HepG2 (cell line): ENCODE results near the gene MBD3. TPM values are rescaled to one million over a fixed set of nuclear protein-coding genes. Genes with fewer than 3 reads are reported as not detected.

Source experiments
- CBX5 ChIP-seq: sonication (generic); formaldehyde crosslinking; IDR thresholded peaks from 2 replicates; pipeline ENCODE4 v1.4.0; 2020; ENCODE audit warnings: missing genetic modification reagents, borderline replicate concordance
- KLF15 ChIP-seq: sonication (generic); formaldehyde crosslinking; IDR thresholded peaks from 2 replicates; pipeline ENCODE4 v1.8.1; 2023; ENCODE audit warnings: borderline replicate concordance, mild to moderate bottlenecking, inconsistent platforms, missing genetic modification reagents, mixed read lengths
- MAF1 ChIP-seq: sonication (generic); formaldehyde crosslinking; IDR thresholded peaks from 2 replicates; pipeline ENCODE4 v1.5.0; 2020; ENCODE audit warnings: missing genetic modification reagents, borderline replicate concordance
- PCBP1 ChIP-seq: fragments of 200-400 bp; formaldehyde crosslinking; IDR thresholded peaks from 2 replicates; pipeline ENCODE4 v1.6.1; 2017; ENCODE audit warnings: mild to moderate bottlenecking, low read depth, low read length, borderline replicate concordance
- ZNF17 ChIP-seq: sonication (generic); formaldehyde crosslinking; IDR thresholded peaks from 2 replicates; pipeline ENCODE4 v1.5.0; 2020; ENCODE audit warnings: mild to moderate bottlenecking, missing genetic modification reagents
- ZNF331 ChIP-seq: sonication (generic); formaldehyde crosslinking; IDR thresholded peaks from 2 replicates; pipeline ENCODE4 v1.4.0; 2020; ENCODE audit warnings: missing genetic modification reagents
- ZNF451 ChIP-seq: sonication (generic); formaldehyde crosslinking; IDR thresholded peaks from 2 replicates; pipeline ENCODE4 v1.5.0; 2020; ENCODE audit warnings: mild to moderate bottlenecking, missing genetic modification reagents
- ZNF709 ChIP-seq: sonication (generic); formaldehyde crosslinking; IDR thresholded peaks from 2 replicates; pipeline ENCODE4 v1.5.0; 2020; ENCODE audit warnings: mild to moderate bottlenecking, missing genetic modification reagents
- ZNF775 ChIP-seq: sonication (generic); formaldehyde crosslinking; IDR thresholded peaks from 2 replicates; pipeline ENCODE4 v1.4.0; 2020; ENCODE audit warnings: missing genetic modification reagents, mild to moderate bottlenecking, moderate library complexity, borderline replicate concordance
- polyA plus RNA-seq, 8 experiments: library from polyadenylated mRNA; depleted of rRNA in 3 of 8; stranded (reverse) in 7 of 8; unstranded in 1 of 8; fragments of >200 nt; fragmentation: Illumina TruSeq in 4 of 8; extraction: Trizol in 4 of 8; gene quantifications; 2 replicates each; pipeline versions ENCODE4 v1.2.1 to v1.2.3, GENCODE V29; 2011 to 2016; ENCODE audit warnings: low read depth in 4 of 8, missing spikeins in 1 of 8, mixed read lengths in 1 of 8; ENCODE audit not compliant: insufficient read depth in 1 of 8
- total RNA-seq, 5 experiments: library from RNA; depleted of rRNA; stranded (reverse); fragments of >200 nt; fragmentation: Illumina TruSeq; extraction: Trizol; gene quantifications; 2 replicates each; pipeline ENCODE4 v1.2.3, GENCODE V29; 2016; ENCODE audit warnings: low read depth in 1 of 5
- TF ChIP-seq, protein P1 (sequence below): sonication (generic); formaldehyde crosslinking; IDR thresholded peaks from 2 replicates; pipeline ENCODE4 v1.5.1; 2020; ENCODE audit warnings: mild to moderate bottlenecking, missing genetic modification reagents, borderline replicate concordance

Gene MBD3
- total and polyA plus RNA-seq, 2 of the 13 experiments (the other 11 are each of a cell fraction or from before 2014, with no cell fraction given): 21.2 to 76.9 TPM

DNA sequence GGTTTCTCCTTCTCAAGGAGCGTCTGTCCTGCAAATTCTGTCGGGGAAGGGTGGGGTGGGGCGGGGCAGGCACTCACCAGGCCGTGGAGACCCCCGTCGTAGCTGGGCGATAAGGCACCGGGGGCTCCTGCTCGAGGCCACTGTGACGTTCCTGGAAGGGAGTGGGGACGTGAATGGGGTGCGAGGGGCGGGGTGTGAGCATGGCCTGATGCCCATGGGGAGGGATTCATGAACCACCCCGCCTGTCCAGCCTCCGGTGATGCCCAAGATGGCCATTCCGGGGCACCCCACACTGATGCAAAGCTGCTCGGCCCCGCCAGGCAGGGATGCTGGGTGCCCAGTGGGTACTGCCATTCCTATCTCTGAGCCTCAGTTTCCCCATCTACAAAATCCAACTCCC lies 27.0 kb upstream of the MBD3 start (continued):
- TF ChIP-seq, protein P1, sequence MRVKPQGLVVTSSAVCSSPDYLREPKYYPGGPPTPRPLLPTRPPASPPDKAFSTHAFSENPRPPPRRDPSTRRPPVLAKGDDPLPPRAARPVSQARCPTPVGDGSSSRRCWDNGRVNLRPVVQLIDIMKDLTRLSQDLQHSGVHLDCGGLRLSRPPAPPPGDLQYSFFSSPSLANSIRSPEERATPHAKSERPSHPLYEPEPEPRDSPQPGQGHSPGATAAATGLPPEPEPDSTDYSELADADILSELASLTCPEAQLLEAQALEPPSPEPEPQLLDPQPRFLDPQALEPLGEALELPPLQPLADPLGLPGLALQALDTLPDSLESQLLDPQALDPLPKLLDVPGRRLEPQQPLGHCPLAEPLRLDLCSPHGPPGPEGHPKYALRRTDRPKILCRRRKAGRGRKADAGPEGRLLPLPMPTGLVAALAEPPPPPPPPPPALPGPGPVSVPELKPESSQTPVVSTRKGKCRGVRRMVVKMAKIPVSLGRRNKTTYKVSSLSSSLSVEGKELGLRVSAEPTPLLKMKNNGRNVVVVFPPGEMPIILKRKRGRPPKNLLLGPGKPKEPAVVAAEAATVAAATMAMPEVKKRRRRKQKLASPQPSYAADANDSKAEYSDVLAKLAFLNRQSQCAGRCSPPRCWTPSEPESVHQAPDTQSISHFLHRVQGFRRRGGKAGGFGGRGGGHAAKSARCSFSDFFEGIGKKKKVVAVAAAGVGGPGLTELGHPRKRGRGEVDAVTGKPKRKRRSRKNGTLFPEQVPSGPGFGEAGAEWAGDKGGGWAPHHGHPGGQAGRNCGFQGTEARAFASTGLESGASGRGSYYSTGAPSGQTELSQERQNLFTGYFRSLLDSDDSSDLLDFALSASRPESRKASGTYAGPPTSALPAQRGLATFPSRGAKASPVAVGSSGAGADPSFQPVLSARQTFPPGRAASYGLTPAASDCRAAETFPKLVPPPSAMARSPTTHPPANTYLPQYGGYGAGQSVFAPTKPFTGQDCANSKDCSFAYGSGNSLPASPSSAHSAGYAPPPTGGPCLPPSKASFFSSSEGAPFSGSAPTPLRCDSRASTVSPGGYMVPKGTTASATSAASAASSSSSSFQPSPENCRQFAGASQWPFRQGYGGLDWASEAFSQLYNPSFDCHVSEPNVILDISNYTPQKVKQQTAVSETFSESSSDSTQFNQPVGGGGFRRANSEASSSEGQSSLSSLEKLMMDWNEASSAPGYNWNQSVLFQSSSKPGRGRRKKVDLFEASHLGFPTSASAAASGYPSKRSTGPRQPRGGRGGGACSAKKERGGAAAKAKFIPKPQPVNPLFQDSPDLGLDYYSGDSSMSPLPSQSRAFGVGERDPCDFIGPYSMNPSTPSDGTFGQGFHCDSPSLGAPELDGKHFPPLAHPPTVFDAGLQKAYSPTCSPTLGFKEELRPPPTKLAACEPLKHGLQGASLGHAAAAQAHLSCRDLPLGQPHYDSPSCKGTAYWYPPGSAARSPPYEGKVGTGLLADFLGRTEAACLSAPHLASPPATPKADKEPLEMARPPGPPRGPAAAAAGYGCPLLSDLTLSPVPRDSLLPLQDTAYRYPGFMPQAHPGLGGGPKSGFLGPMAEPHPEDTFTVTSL (CRISPR knock-in tag): no peak
- TF ChIP-seq KLF15 (CRISPR knock-in tag) (no peak), MAF1 (CRISPR knock-in tag) (no peak), ZNF775 (no peak), CBX5 (no peak), ZNF709 (CRISPR knock-in tag) (no peak), ZNF17 (CRISPR knock-in tag) (no peak), ZNF451 (CRISPR knock-in tag) (no peak), ZNF331 (CRISPR knock-in tag) (no peak), PCBP1 (no peak)
